GM23338 (cell line): ENCODE measurements around the gene IL15RA. TPM values are rescaled to one million over a fixed set of nuclear protein-coding genes. Genes with fewer than 3 reads are reported as not detected.
"Not testable (repeated sequence)": the region's sequence is repeated elsewhere in the genome, so short reads cannot be mapped to it uniquely, and the experiment has no call there.

Experiments used
- ATAC-seq: fragments of 200-7000 bp; cut with Tn5 transposase; 3 replicates; pipeline ENCODE4 v1.9.1; 2020
- DNase-seq: peaks from one replicate; pipeline ENCODE4 v3.0.0-alpha.2; 2015; ENCODE audit warnings: low spot score
- H2AFZ ChIP-seq: fragments of 200-600 bp; sonication (generic); 2 replicates; pipeline ENCODE4 v1.8.0; 2016; ENCODE audit warnings: antibody characterized with exemption, mild to moderate bottlenecking, moderate library complexity
- H3F3A ChIP-seq: fragments of 200-600 bp; sonication (generic); replicated peaks from 2 replicates; pipeline ENCODE4 v1.8.0; 2017; ENCODE audit warnings: antibody characterized with exemption, mixed run types, low read depth
- H3K27ac ChIP-seq: fragments of 200-600 bp; sonication (generic); 2 replicates; pipeline ENCODE4 v1.6.1; 2016; ENCODE audit warnings: low read depth
- H3K27me3 ChIP-seq: fragments of 200-600 bp; sonication (generic); 2 replicates; pipeline ENCODE4 v1.8.0; 2016; ENCODE audit warnings: mild to moderate bottlenecking, mixed run types, moderate library complexity; ENCODE audit not compliant: insufficient read depth
- H3K36me3 ChIP-seq: fragments of 200-600 bp; sonication (generic); 2 replicates; pipeline ENCODE4 v1.8.0; 2016; ENCODE audit warnings: mild to moderate bottlenecking; ENCODE audit not compliant: insufficient read depth
- H3K4me1 ChIP-seq: fragments of 200-600 bp; sonication (generic); 2 replicates; pipeline ENCODE4 v1.8.0; 2016; ENCODE audit warnings: mild to moderate bottlenecking, moderate library complexity; ENCODE audit not compliant: insufficient read depth
- H3K4me2 ChIP-seq: fragments of 200-600 bp; sonication (generic); 2 replicates; pipeline ENCODE4 v1.7.1; 2017; ENCODE audit warnings: mixed run types
- H3K4me3 ChIP-seq: fragments of 200-600 bp; sonication (generic); 2 replicates; pipeline ENCODE4 v1.6.1; 2016; ENCODE audit warnings: mixed run types
- H3K79me2 ChIP-seq: fragments of 200-600 bp; sonication (generic); replicated peaks from 2 replicates; pipeline ENCODE4 v1.8.0; 2017; ENCODE audit warnings: mild to moderate bottlenecking; ENCODE audit not compliant: insufficient read depth
- H3K9me2 ChIP-seq: fragments of 200-600 bp; sonication (generic); 2 replicates; pipeline ENCODE4 v1.8.0; 2017; ENCODE audit not compliant: insufficient read depth
- H4K20me1 ChIP-seq: fragments of 200-600 bp; sonication (generic); replicated peaks from 2 replicates; pipeline ENCODE4 v1.8.0; 2017; ENCODE audit warnings: mild to moderate bottlenecking; ENCODE audit not compliant: insufficient read depth
- H3K27ac Mint-ChIP-seq: 2 replicates; pipeline ENCODE4 v1.8.0; 2020; ENCODE audit warnings: inconsistent platforms, mild to moderate bottlenecking, moderate library complexity, mixed read lengths
- H3K27me3 Mint-ChIP-seq: 3 replicates; pipeline ENCODE4 v1.8.0; 2022; ENCODE audit warnings: low read depth, mild to moderate bottlenecking, moderate library complexity, mixed read lengths, inconsistent platforms; ENCODE audit not compliant: insufficient read depth, poor library complexity
- H3K36me3 Mint-ChIP-seq: 3 replicates; pipeline ENCODE4 v1.8.0; 2021; ENCODE audit warnings: low read depth, mild to moderate bottlenecking, inconsistent platforms, moderate library complexity, mixed read lengths
- H3K4me1 Mint-ChIP-seq: 3 replicates; pipeline ENCODE4 v1.8.0; 2020; ENCODE audit warnings: mild to moderate bottlenecking, inconsistent platforms, mixed read lengths
- H3K4me3 Mint-ChIP-seq: 3 replicates; pipeline ENCODE4 v1.8.0; 2021; ENCODE audit warnings: moderate library complexity, mild to moderate bottlenecking, inconsistent platforms, mixed read lengths
- H3K9me3 Mint-ChIP-seq: 3 replicates; pipeline ENCODE4 v1.8.0; 2020; ENCODE audit warnings: moderate library complexity, mild to moderate bottlenecking, inconsistent platforms, mixed read lengths
- EZH2 ChIP-seq: fragments of 200-600 bp; sonication (generic); IDR thresholded peaks from one replicate; pipeline ENCODE4 v1.8.0; 2017; ENCODE audit warnings: antibody characterized with exemption, mild to moderate bottlenecking, low read depth; ENCODE audit not compliant: unreplicated experiment
- JUNB ChIP-seq: IDR thresholded peaks from one replicate; pipeline ENCODE4 v1.6.1; 2016; ENCODE audit warnings: antibody characterized with exemption; ENCODE audit not compliant: unreplicated experiment
- NANOG ChIP-seq: IDR thresholded peaks from 2 replicates; pipeline ENCODE4 v1.6.1; 2016; ENCODE audit warnings: antibody characterized with exemption, borderline replicate concordance
- POLR2AphosphoS5 ChIP-seq: IDR thresholded peaks from 2 replicates; pipeline ENCODE4 v1.6.1; 2016; ENCODE audit warnings: antibody characterized with exemption, low read depth
- REST ChIP-seq: IDR thresholded peaks from one replicate; pipeline ENCODE4 v1.6.1; 2018; ENCODE audit warnings: antibody characterized with exemption; ENCODE audit not compliant: unreplicated experiment
- ZNF114 ChIP-seq: fragments of 250-450 bp; sonication (Bioruptor Pico); IDR thresholded peaks from 2 replicates; pipeline ENCODE4 v1.5.0; 2020; ENCODE audit warnings: mild to moderate bottlenecking, moderate library complexity
- polyA plus RNA-seq: library from polyadenylated mRNA; unstranded; fragments of >200 nt; fragmentation: Nextera tagmentation; extraction: Ambion mirVana; gene quantifications from 2 replicates; pipeline ENCODE4 v1.2.1, GENCODE V29; 2016
- total RNA-seq: library from RNA; depleted of rRNA; stranded (reverse); fragments of >200 nt; shearing (Covaris generic); gene quantifications from 2 replicates; pipeline ENCODE4 v1.2.3, GENCODE V29; 2014
- TF ChIP-seq, protein P1 (sequence below): fragments of 250-450 bp; sonication (Bioruptor Pico); IDR thresholded peaks from 2 replicates; pipeline ENCODE4 v1.5.0; 2020; ENCODE audit warnings: mild to moderate bottlenecking, moderate library complexity
- TF ChIP-seq, protein P2 (sequence below): IDR thresholded peaks from 2 replicates; pipeline ENCODE4 v1.6.1; 2016; ENCODE audit warnings: antibody characterized with exemption

IL15RA gene
- total and polyA plus RNA-seq, 2 experiments from 2014 or later: 1.6 to 2.2 TPM

- TF ChIP-seq, protein P1, sequence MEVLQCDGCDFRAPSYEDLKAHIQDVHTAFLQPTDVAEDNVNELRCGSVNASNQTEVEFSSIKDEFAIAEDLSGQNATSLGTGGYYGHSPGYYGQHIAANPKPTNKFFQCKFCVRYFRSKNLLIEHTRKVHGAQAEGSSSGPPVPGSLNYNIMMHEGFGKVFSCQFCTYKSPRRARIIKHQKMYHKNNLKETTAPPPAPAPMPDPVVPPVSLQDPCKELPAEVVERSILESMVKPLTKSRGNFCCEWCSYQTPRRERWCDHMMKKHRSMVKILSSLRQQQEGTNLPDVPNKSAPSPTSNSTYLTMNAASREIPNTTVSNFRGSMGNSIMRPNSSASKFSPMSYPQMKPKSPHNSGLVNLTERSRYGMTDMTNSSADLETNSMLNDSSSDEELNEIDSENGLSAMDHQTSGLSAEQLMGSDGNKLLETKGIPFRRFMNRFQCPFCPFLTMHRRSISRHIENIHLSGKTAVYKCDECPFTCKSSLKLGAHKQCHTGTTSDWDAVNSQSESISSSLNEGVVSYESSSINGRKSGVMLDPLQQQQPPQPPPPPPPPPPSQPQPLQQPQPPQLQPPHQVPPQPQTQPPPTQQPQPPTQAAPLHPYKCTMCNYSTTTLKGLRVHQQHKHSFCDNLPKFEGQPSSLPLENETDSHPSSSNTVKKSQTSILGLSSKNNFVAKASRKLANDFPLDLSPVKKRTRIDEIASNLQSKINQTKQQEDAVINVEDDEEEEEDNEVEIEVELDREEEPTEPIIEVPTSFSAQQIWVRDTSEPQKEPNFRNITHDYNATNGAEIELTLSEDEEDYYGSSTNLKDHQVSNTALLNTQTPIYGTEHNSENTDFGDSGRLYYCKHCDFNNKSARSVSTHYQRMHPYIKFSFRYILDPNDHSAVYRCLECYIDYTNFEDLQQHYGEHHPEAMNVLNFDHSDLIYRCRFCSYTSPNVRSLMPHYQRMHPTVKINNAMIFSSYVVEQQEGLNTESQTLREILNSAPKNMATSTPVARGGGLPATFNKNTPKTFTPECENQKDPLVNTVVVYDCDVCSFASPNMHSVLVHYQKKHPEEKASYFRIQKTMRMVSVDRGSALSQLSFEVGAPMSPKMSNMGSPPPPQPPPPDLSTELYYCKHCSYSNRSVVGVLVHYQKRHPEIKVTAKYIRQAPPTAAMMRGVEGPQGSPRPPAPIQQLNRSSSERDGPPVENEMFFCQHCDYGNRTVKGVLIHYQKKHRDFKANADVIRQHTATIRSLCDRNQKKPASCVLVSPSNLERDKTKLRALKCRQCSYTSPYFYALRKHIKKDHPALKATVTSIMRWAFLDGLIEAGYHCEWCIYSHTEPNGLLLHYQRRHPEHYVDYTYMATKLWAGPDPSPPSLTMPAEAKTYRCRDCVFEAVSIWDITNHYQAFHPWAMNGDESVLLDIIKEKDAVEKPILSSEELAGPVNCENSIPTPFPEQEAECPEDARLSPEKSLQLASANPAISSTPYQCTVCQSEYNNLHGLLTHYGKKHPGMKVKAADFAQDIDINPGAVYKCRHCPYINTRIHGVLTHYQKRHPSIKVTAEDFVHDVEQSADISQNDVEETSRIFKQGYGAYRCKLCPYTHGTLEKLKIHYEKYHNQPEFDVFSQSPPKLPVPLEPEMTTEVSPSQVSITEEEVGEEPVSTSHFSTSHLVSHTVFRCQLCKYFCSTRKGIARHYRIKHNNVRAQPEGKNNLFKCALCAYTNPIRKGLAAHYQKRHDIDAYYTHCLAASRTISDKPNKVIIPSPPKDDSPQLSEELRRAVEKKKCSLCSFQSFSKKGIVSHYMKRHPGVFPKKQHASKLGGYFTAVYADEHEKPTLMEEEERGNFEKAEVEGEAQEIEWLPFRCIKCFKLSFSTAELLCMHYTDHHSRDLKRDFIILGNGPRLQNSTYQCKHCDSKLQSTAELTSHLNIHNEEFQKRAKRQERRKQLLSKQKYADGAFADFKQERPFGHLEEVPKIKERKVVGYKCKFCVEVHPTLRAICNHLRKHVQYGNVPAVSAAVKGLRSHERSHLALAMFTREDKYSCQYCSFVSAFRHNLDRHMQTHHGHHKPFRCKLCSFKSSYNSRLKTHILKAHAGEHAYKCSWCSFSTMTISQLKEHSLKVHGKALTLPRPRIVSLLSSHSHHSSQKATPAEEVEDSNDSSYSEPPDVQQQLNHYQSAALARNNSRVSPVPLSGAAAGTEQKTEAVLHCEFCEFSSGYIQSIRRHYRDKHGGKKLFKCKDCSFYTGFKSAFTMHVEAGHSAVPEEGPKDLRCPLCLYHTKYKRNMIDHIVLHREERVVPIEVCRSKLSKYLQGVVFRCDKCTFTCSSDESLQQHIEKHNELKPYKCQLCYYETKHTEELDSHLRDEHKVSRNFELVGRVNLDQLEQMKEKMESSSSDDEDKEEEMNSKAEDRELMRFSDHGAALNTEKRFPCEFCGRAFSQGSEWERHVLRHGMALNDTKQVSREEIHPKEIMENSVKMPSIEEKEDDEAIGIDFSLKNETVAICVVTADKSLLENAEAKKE: no peak
- TF ChIP-seq ZNF114 (CRISPR knock-in tag): no peak
These were observed 30.6 kb downstream of the IL15RA start (continued) for GRCh38 chr10:5946786-5947185.

- Mint-ChIP-seq H3K27me3 (peaks cover 13% of the 10 kb centered on the region), H3K4me1 (peaks cover 43% of the 10 kb centered on the region)
- not testable (repeated sequence) for ATAC-seq, H3K4me3 ChIP-seq, H3K36me3 ChIP-seq, H3K79me2 ChIP-seq, H3K4me3 Mint-ChIP-seq, H3K4me2 ChIP-seq, H3K36me3 Mint-ChIP-seq, H3K27ac Mint-ChIP-seq, H3K27ac ChIP-seq, H4K20me1 ChIP-seq, H3K9me2 ChIP-seq, H3K27me3 ChIP-seq, DNase-seq, H2AFZ ChIP-seq, H3K9me3 Mint-ChIP-seq, H3F3A ChIP-seq
- H3K4me1 ChIP-seq: peaks cover 22% of the 10 kb centered on the region
These were observed 30.9 kb downstream of the IL15RA start for GRCh38 chr10:5946419-5946775.

DNA sequence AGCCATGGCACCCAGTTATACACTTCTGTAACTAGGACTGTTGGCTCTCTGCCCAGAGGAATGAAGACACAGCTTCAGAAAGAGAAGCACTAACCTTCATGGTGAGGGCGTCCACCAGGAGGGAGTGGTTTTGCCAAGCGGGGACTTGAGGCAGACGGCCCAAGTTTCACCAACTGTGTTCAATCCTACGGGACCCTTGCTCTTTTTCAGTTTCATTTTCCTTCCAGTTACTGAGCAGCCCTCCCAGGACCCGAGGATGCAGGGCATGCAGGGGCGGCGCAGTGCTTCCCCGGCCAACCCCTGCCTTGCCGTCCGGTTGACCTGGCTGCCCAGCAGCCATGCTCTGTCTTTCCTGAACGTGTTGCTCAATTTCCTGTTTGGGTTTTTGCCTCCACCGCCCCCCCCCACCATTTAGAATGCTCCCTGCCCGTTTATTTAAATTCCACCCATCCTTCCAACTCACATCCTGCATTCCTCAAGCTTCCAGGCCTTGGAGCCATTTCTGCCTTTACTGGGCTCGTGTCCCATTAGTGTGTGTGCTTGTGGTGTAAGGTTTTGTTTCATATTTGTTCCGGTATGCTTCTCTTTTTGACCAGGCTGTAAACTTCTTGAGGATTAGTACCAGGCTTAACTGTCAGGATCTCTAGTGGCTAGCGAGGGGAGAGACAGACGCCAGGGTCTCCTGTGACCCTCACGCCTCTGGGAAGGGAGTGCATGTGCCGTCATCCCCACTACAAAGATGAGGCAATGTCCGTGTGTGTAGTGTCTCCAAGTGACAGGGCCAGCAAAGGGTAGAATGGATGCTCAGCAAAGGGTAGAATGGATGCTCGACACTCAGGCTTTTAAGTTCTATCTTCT lies 31.6 kb downstream of the IL15RA start:
- TF ChIP-seq ZNF114 (CRISPR knock-in tag) (no peak), REST (no peak), NANOG (no peak), EZH2 (no peak), POLR2AphosphoS5 (no peak), JUNB (no peak)
- TF ChIP-seq, protein P2, sequence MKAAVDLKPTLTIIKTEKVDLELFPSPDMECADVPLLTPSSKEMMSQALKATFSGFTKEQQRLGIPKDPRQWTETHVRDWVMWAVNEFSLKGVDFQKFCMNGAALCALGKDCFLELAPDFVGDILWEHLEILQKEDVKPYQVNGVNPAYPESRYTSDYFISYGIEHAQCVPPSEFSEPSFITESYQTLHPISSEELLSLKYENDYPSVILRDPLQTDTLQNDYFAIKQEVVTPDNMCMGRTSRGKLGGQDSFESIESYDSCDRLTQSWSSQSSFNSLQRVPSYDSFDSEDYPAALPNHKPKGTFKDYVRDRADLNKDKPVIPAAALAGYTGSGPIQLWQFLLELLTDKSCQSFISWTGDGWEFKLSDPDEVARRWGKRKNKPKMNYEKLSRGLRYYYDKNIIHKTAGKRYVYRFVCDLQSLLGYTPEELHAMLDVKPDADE: no peak
- Mint-ChIP-seq H3K27ac (peak overlapping the region; percentile 78; the same call in 1 of the 2 replicates), H3K27me3 (peaks cover 13% of the 10 kb centered on the region), H3K36me3 (no peaks in the 10 kb centered on the region; the same call in 2 of the 3 replicates), H3K9me3 (no peaks in the 10 kb centered on the region), H3K4me1 (peaks cover 43% of the 10 kb centered on the region), H3K4me3 (no peak overlapping the region)
- peak overlapping the region; percentile 5; the same call in 1 of the 2 replicates for H3K4me2 ChIP-seq
- no peaks in the 10 kb centered on the region for H4K20me1 ChIP-seq
- no peaks in the 10 kb centered on the region for H3K27me3 ChIP-seq
- ATAC-seq: no peak
- H3K4me3 ChIP-seq: no peak overlapping the region
- DNase-seq: peak; percentile 45
- H3K36me3 ChIP-seq: no peaks in the 10 kb centered on the region
- 0 out of 2 replicates have a peak, but pooled peaks cover 2% of the 10 kb centered on the region for H3K9me2 ChIP-seq
- no peak overlapping the region for H3K27ac ChIP-seq
- peak overlapping the region; percentile 73 for H2AFZ ChIP-seq
- peaks cover 22% of the 10 kb centered on the region for H3K4me1 ChIP-seq
- H3F3A ChIP-seq: 0 out of 2 replicates have a peak, but pooled peaks cover 2% of the 10 kb centered on the region
- H3K79me2 ChIP-seq: no peaks in the 10 kb centered on the region
